Activated CD8-positive, alpha-beta memory T cell treated with anti-CD3 and anti-CD28 coated beads for 36 hours (primary cell): ENCODE measurements around the gene RPS6KL1. TPM values are rescaled to one million over a fixed set of nuclear protein-coding genes. Genes with fewer than 3 reads are reported as not detected.

Source experiments
- CTCF ChIA-PET: fragments of 350-600 bp; sonication (Branson Sonifier 250); formaldehyde crosslinking; loops from one replicate; lab custom pipeline; 2021; ENCODE audit warnings: antibody characterized with exemption; lab: Charles Lee
- POLR2A ChIA-PET: fragments of 350-600 bp; sonication (Branson Sonifier 250); formaldehyde crosslinking; loops from one replicate; lab custom pipeline; 2021; ENCODE audit warnings: antibody characterized with exemption; lab: Charles Lee
- total RNA-seq, 2 experiments: library from RNA; stranded (reverse); gene quantifications; one replicate each; pipeline ENCODE4 v1.2.3, GENCODE V29; 2021

Gene RPS6KL1
- total RNA-seq, 2 experiments from 2014 or later: 5.0 TPM

DNA sequence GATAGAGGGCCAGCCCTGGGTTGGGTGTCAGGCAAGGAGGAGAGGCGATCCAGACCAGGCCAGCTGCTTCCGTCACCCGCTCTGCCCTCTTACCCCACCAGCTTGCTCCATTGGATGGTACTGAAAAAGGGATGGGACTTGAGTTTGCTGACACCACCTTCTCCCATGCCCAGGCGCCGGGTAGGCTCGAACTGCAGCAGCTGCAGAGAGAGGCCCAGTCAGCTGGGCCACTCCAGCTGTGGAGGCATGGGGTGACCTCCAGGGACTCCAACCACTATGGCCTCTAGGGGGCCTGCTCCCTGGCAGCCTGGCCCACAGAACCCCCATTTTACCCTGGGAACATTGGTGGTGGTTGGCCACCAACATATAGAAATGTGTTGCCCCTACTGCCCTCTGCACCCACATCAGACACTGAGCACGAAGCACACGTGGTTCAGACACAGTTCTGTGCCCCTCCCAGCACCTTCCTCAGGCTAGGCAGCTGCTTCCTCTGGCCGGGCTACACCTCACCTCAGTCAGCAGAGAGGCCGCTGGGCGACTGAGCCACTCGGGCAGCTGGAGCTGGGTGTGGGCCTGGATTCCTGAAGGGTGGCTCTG, 16.0 kb downstream of the RPS6KL1 start:
- POLR2A ChIA-PET: no interaction called here
- CTCF ChIA-PET: interaction anchor here (0.9 to 7.8 kb wide), 7 partner anchors 15 to 96 kb away, joined by 3 to 175 read pairs (median 5); partner anchors contain the start of genes DLST, EIF2B2, PROX2 and RPS6KL1

DNA sequence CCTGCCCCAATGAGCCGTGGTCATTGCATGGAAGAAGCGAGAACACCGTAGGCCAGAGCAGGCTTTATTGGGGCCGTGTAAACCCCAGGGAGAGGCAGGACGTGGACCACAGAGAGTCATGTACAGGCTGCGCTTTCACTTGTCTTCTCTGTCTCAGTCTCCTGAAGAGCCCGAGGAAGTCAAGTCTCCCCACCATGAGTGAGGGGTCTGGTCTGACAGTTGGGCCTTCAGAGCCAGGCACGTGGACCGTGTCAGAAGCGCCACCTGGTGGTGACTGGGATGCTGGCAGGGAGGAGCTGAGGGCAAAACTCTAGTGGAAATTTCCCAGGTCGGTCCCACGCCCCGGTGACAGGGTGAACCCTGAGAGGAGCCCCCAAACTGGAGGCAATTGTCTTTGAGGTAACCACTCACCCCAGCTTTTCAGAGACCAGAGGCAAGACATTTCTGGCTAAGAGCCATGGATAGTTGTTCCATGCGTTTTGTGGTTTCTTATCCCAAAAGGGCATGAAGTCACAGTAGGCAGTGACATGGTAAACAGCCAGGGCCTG, 17.4 kb downstream of the RPS6KL1 start:
- POLR2A ChIA-PET: interaction anchor here (1.2 to 2.0 kb wide), 2 partner anchors 23 to 45 kb away, joined by 6 to 7 read pairs; no protein-coding TSS in a partner anchor
- CTCF ChIA-PET: interaction anchor here (0.6 to 7.8 kb wide), 26 partner anchors 9 to 183 kb away, joined by 3 to 175 read pairs (median 5); partner anchors contain the start of genes EIF2B2, PROX2, RPS6KL1 and ZC2HC1C

DNA sequence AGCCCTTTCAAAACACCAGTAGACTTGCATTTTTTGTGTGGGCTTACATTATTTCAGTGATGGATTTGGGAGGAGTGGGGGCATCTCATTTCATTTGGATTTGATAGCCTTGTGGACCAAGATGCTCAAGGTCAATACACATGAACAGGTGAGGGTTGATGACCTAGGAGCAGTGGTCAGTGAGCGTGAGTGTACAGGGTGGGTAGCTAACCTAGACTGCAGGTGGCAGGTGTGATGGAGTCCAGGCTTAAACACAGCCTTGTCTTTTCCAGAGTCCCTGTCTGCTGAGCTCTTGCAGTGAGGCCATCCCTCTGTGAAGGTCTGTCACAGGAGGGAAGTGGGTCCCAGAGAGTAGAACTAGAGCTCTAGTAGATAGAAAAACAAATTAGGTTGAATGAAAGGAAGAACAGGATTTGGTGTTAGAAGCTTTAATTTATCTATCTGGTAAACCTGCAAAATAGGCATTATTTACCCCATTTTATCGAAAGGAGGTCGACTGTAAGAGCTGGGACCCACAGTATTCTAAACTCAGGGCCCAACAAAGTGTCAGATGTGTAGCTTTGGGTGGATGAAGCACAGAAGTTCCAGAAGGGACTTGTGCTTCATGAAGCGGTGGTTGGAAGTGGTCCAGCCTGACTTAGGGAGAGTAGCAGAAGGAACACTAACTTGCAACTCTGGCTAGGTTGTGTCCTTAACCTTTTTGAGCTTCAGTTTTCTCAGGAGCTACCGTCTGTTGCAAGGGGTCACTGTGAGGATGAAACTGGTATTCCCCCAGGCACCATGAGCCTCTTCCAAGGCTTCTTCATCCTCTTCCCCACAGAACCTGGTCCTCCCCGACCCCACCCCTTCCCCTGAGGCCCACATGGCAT, 18.2 kb downstream of the RPS6KL1 start:
- ChIA-PET POLR2A (interaction anchor here (2.0 kb wide), 1 partner anchor 22 kb away, joined by 6 read pairs; no protein-coding TSS in a partner anchor), CTCF (interaction anchor here (0.9 to 7.8 kb wide), 15 partner anchors 10 to 183 kb away, joined by 3 to 175 read pairs (median 5); partner anchors contain the start of genes RPS6KL1 and ZC2HC1C)

DNA sequence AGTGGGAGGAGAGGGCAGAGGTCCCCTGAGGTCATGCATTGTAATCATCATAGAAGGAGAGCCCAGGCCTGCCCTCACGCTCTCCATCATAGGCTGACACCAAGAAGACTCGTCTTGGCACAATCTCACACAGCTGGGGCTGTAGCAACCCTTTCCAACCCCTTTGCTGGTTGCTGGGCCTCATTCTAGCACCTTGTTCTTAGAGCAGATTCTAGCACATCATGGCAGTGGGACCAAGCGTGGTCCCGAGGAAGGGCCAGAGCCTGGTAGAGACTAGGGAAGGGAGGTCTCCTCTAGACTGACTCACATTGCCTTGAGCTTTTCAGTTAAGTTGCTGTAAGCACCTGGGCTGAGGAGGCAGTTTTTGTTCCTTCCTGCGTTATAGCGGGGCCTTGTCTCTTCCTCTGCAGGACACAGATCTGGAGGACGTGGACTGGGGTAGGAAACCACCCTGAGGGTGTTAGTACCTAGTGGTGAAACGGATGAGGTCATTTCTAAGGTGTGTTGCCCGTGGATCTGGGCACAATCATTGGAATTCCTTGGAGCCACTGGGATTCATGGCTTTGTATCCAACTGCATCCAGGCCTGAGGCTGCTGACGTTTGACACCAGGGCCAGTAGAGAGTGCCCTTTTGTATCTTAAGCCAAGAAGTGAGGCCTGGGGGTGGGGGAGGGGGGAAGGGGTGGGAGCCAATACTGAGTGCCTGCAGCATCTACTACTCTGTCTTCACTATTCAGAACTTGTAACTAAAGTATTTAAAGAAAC, 19.9 kb downstream of the RPS6KL1 start:
- ChIA-PET CTCF (interaction anchor here (0.6 to 7.8 kb wide), 2 partner anchors 20 to 42 kb away, joined by 3 to 175 read pairs; no protein-coding TSS in a partner anchor), POLR2A (no interaction called here)

DNA sequence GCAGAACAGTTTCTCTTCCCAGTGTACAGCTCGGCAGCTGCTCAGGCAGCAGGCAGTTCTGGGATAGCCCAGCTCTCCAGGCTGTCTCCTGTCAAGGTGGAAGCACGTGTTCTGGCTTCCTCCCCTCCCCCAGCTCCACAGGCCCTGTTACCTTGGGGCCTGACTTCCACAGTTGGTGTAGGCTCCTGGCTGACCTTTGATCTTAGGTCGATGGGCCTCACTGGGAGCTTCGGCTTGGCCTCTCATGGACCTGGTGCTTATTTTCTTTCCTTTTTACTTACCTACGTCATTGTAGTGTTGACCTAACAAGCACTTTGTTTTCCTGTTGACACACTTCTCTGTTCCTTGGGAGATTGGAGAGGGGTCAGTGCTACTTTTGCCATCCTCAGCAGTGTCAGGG, 24.4 kb downstream of the RPS6KL1 start:
- POLR2A ChIA-PET: no interaction called here
- CTCF ChIA-PET: interaction anchor here (2.2 kb wide), 1 partner anchor 37 kb away, joined by 7 read pairs; no protein-coding TSS in a partner anchor

DNA sequence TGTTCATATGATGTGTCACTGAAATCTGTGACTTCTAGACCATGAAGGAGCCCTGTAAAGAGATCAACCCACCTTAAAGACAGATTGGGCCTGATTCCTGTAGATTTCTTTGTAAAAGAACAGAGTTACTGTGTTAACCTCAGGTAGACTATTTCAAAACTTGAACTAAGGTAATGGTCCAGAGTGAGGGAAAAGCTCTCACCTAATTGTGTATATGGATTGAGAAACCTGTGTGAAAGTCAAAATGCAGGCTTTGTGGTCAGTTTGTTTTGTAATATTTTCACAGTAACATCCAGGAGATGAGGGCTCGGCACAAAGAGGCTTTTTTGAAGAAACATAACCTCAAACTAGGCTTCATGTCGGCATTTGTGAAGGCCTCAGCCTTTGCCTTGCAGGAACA, 25.0 kb downstream of the RPS6KL1 start:
- POLR2A ChIA-PET: no interaction called here
- CTCF ChIA-PET: interaction anchor here (0.7 to 2.2 kb wide), 2 partner anchors 37 to 191 kb away, joined by 3 to 7 read pairs; no protein-coding TSS in a partner anchor

DNA sequence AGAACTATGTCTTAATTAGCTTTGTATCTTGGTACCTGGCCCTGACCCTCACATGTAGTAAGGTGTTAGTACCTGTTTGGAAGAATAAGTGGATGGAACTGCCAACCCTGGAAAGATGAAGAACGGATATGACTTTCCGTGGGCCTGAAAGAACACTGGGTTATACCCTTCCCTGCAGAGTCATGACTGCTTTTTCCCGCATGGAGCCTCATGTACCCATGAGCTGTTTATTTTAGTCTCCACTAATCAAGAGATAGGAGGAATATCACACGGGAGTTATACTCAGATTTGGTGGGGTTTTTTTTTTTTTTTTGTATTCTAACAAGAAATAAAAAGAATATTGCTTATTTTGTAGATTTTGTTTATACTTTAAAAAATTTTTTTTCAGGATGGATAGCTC, 25.4 kb downstream of the RPS6KL1 start:
- CTCF ChIA-PET: interaction anchor here (0.7 to 2.2 kb wide), 3 partner anchors 25 to 191 kb away, joined by 3 to 7 read pairs (median 4); no protein-coding TSS in a partner anchor

DNA sequence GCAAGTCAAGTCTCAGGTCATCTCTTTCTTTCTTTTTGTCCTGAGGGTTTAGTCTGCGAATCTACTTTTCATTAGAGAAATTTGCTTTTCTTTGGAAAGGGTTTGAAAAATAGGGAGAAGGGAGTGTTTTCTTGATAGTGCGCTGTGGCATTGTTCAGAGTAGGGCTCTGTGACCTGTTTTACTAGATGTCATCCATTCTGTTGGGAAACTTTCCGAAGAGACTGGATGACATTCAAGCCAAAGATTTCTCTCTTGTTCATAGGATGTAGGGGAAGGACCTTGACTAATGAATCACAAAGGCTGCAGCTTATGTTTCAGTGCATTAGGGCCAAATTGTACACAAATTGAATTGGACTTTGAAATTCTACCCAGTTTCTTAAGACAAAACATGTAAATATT, 26.7 kb downstream of the RPS6KL1 start:
- ChIA-PET POLR2A (no interaction called here), CTCF (interaction anchor here (0.8 to 2.2 kb wide), 2 partner anchors 9 to 35 kb away, joined by 6 to 7 read pairs; no protein-coding TSS in a partner anchor)

More for the DNA sequence above, 25.4 kb downstream of the RPS6KL1 start:
- POLR2A ChIA-PET: no interaction called here

DNA sequence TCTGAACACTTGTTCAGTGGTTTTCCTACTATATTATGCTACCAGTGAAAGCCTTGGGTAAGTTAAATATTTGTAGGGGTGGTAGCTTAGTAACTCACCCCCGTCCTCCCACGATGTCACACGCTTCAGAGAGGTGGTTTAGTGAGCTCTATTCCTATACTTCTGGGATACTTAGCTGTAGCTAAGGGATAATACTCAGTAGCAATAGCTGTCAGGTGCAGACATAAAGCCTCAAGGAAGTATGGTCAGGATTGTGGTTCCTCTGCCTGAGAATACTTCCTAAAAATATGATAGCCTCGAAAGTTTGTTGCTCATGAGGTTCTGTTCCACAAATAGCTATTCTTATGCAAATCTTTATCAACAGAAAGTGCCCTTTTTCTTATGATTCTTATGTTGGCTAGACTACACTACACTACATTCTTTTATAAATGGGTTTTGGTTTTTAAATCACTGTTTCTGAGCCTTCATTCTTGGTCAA, 29.4 kb downstream of the RPS6KL1 start:
- POLR2A ChIA-PET: no interaction called here
- CTCF ChIA-PET: interaction anchor here (0.6 to 2.3 kb wide), 4 partner anchors 8 to 451 kb away, joined by 3 to 12 read pairs (median 6); no protein-coding TSS in a partner anchor

DNA sequence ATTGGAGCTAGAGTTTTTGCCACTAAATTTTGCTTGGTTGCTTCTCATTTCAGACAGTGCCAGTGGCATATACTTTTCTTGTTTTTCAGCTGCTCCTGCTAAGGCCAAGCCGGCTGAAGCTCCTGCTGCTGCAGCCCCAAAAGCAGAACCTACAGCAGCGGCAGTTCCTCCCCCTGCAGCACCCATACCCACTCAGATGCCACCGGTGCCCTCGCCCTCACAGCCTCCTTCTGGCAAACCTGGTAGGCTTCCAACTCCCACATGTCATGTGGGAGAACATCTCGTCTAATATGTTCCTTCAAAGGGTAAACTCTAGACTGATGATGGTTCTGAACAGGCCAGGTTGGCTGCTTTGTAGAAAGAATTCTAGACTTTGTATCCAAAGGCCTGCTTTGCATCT, 30.3 kb downstream of the RPS6KL1 start:
- ChIA-PET CTCF (interaction anchor here (0.6 to 2.3 kb wide), 4 partner anchors 9 to 452 kb away, joined by 3 to 12 read pairs (median 6); no protein-coding TSS in a partner anchor), POLR2A (no interaction called here)

DNA sequence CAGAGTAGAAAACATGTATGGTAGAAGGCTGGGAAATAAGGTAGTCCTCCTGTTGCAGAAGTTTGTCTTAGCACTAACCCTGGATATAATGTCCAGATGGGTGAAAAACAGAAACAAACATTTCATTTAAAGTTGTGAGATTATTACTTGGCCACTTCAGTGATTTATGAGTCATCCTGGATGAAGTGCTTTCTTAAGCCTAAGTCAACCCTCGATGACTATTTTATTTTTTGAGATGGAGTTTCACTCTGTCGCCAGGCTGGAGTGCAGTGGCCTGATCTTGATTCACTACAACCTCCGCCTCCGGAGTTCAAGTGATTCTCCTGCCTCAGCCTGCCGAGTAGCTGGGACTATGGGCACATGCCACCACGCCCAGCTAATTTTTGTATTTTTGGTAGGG, 31.2 kb downstream of the RPS6KL1 start:
- CTCF ChIA-PET: interaction anchor here (1.4 kb wide), 1 partner anchor 13 kb away, joined by 3 read pairs; no protein-coding TSS in a partner anchor

DNA sequence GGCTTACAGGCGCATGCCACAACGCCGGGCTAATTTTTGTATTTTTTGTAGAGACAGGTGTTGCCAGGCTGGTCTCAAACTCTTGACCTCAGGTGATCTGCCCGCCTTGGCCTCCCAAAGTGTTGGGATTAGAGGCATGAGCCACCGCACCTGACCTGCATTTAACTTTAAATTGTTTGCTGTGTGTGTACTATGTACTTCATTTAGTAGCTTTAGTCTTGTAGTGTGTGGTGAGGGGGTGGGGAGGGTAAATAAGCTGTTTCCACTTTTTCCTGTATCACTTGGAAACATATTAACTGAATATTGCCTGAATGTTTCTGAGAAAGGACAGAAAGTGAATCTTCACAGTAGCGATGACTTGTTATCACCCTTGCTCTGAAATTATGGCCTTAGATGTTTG, 32.8 kb downstream of the RPS6KL1 start:
- ChIA-PET CTCF (interaction anchor here (0.6 to 1.4 kb wide), 4 partner anchors 15 to 133 kb away, joined by 3 to 5 read pairs (median 4); no protein-coding TSS in a partner anchor), POLR2A (interaction anchor here (0.6 kb wide), 1 partner anchor 217 kb away, joined by 5 read pairs; no protein-coding TSS in a partner anchor)

More for the DNA sequence above, 31.2 kb downstream of the RPS6KL1 start:
- POLR2A ChIA-PET: no interaction called here

DNA sequence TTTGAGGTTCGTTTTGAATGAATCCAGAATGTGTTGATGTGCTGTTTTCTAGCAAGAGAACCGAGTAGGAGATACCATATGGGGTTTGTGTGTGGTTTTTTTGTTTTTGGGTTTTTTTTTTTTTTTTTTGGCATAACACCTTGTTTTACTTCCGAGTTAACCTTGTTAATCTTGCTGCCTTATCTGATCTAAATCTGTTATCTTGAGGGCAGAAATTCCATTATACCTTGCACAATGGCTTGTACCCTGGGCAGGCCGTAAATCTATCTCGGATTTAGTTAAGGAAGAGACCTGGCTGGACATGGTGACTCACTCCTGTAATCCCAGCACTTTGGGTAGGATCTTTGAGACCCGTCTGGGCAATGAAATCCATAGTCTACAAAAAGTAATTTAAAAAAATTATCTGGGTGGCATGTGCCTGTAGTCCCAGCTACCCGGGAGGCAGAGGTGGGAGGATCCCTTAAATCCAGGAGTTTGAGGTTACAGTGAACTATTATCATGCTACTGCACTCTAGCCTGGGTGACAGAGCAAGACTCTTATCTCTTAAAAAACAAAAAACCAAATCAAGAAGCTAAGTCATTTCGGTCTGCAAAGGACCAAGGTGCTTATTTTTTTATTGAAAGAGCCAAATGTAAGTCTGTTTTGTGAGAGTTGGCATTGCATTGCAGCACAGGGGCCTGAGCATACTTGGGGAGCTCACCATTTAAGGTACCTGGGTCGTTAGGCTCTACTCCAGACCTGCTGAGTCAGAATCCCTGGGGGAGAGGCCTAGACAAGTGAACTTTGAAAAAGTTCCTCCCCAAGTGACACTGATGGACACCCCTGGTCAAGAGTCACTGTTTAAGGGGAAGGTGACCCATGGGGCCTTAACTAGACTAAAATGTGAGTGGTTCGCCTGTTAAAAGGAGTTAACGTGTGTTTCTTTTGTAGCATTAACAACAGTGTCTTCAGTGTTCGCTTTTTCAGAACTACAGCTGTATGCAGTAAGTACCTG, 34.6 kb downstream of the RPS6KL1 start:
- ChIA-PET CTCF (interaction anchor here (0.9 to 1.0 kb wide), 3 partner anchors 17 to 57 kb away, joined by 3 to 5 read pairs (median 3); no protein-coding TSS in a partner anchor), POLR2A (no interaction called here)

DNA sequence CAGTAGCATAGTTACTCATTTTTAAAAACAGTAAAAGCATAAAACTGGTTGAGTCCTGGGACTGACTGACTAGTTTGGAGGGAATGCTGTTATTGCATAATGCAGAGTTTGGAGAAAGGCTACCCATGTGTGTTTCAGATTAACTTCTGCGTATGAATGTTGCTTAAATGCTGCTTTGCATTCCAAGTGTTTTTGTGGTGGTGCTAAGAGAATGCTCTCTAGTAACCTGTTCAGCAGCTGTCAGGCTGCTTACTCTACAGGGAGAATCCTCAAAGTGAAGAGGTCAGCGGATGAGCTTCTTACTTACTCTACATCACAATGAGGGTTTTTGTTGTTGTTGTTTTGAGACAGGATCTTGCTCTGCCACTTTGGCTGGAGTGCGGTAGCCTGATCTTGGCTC, 37.1 kb downstream of the RPS6KL1 start:
- CTCF ChIA-PET: interaction anchor here (1.2 kb wide), 1 partner anchor 25 kb away, joined by 5 read pairs; no protein-coding TSS in a partner anchor
- POLR2A ChIA-PET: no interaction called here

DNA sequence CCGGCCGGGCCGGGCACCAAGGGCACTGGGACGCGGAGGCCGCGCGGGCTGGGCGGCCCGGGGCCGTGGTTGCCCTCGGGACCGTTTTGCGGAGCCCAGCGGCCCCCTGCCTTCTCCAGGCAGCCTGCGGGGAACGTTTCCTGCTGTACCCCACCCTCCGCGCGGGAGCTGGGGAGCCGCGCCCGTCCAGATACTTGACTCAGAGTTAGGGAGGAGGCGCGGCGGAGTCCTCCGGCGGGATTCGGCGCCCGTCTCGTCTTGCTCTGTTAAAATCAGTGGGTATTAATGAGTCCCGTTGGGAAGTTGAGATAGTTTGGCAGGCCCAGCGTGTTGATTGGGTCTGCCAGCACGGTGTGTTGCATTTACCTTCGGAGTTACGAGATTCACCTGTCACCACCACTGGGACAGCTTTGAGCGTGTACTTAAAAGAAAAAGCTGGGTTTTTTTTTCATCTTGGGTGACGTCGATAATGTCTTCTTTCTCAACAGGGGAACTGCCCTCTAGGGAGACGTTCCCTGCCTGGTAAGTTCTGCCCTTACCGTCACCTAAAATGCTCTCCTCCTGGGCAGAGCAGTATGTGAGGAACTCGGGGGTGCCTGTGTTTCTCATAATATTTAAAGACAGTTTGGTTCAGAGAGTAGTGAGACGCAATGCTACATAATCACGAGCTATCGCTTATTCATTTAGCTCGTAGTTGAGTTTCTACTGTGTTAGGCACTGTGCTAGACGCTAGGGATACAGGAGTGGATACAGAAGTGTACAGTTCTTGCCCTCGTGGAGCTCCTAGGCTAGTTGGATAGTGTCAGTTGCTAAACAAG, 40.7 kb downstream of the RPS6KL1 start:
- ChIA-PET CTCF (interaction anchor here (0.7 to 2.5 kb wide), 9 partner anchors 14 to 341 kb away, joined by 3 to 20 read pairs (median 4); no protein-coding TSS in a partner anchor), POLR2A (interaction anchor here (0.6 to 1.6 kb wide), 4 partner anchors 22 to 120 kb away, joined by 3 to 6 read pairs (median 4); partner anchors contain the start of genes EIF2B2 and YLPM1)
